HFF-Myc (cell line): ENCODE data around the gene MPEG1.

Source experiments
- DNase-seq: peaks from one replicate; pipeline ENCODE4 v3.0.0-alpha.2; 2011; ENCODE audit warnings: low read depth; ENCODE audit errors: extremely low read depth
- H3K4me3 ChIP-seq: replicated peaks from 2 replicates; pipeline ENCODE4 v1.5.1; 2011; ENCODE audit warnings: low read depth, mild to moderate bottlenecking, control low read depth, low read length
- TF ChIP-seq, protein P1 (sequence below): IDR thresholded peaks from 2 replicates; pipeline ENCODE4 v1.5.1; 2012; ENCODE audit warnings: mild to moderate bottlenecking, low read depth, low read length, control low read depth; ENCODE audit errors: missing control alignments

The MPEG1 gene

DNA sequence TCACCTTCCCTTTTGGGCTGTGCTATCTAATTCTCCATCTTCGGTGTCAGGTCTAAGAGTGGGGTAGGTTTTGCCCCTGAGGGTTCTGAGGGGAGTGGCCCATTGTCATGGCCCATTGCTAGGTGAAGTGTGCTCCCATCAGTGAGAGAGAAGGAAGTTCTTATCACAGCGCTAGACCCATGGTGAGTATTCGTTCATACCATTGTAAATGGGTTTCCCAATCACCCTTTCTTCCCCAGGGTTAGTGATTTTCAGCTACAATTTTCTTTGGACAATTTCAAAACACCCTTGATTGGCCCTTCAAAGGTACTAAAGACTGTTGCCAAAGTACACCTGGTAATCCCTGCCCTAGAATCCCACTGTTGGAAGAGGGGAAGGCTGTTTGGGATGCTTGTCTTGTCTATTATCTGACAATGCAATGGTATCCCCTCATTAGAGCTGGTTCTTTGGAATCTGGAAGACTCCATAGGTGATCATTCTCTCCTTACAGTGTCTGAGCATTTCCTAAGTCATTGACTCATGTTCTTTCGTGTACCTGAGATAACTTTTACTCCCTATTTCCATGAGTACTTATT lies 20.2 kb downstream of the MPEG1 start:
- TF ChIP-seq, protein P1, sequence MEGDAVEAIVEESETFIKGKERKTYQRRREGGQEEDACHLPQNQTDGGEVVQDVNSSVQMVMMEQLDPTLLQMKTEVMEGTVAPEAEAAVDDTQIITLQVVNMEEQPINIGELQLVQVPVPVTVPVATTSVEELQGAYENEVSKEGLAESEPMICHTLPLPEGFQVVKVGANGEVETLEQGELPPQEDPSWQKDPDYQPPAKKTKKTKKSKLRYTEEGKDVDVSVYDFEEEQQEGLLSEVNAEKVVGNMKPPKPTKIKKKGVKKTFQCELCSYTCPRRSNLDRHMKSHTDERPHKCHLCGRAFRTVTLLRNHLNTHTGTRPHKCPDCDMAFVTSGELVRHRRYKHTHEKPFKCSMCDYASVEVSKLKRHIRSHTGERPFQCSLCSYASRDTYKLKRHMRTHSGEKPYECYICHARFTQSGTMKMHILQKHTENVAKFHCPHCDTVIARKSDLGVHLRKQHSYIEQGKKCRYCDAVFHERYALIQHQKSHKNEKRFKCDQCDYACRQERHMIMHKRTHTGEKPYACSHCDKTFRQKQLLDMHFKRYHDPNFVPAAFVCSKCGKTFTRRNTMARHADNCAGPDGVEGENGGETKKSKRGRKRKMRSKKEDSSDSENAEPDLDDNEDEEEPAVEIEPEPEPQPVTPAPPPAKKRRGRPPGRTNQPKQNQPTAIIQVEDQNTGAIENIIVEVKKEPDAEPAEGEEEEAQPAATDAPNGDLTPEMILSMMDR = no peak
- no peak for DNase-seq
- no peak overlapping the region for H3K4me3 ChIP-seq

DNA sequence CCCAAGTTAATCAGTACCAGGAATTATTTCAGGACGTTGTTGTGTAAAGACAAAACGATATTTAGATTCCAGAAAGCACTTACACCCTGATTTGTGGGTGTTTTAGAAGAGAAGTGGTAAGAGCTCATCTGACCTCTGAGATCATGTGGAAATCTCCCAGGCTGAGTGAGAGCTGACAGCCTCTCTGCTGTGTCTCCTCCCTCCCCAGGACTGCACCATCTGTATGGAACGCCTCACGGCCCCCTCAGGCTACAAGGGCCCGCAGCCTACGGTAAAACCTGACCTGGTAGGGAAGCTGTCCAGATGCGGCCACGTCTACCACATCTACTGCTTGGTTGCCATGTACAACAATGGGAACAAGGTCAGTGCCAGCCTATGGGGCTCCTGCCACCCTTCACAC lies 20.8 kb downstream of the MPEG1 start:
- DNase-seq = no peak
- no peak overlapping the region for H3K4me3 ChIP-seq
- TF ChIP-seq, protein P1 = no peak

DNA sequence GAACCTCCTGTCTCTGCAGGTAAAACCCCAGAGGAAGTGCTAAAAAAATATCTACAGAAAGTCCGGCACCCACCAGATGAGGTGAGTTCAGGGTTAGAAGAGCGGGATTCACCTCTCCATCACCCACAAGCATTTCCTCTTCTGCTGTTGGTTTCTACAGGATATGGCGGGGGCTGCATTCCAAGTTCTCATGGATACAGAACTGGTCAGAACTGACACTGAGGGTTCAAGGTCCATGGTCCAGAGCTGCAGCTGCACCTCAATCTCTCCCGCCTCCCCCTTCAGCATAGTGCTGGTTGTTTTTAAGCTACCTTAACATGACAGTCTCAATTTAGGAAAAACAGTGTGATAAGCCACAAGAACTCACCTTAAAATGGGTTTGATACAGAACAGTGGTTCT lies 21.6 kb downstream of the MPEG1 start:
- H3K4me3 ChIP-seq = no peak overlapping the region
- TF ChIP-seq, protein P1 = no peak
- no peak for DNase-seq

DNA sequence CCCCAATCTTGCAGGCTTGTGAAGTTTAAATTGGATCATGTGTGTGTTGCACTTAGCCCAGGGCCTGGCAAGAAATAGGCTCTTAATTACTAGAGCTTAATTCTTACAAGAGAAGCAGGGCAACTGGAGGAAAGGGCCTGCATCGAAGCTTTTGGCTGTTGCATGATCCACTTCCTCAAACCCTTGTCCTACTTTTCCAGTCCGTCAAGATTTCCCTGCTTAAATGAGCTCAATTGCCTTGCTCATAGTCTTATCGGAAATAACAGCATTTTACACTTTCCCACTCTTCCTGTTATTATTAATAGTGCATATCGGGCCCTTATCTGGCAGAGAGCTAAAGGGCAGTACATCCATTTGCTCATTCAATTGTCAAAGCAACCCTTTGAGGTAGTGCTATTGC lies 22.7 kb downstream of the MPEG1 start:
- H3K4me3 ChIP-seq = no peak overlapping the region
- DNase-seq = no peak
- TF ChIP-seq, protein P1 = no peak

DNA sequence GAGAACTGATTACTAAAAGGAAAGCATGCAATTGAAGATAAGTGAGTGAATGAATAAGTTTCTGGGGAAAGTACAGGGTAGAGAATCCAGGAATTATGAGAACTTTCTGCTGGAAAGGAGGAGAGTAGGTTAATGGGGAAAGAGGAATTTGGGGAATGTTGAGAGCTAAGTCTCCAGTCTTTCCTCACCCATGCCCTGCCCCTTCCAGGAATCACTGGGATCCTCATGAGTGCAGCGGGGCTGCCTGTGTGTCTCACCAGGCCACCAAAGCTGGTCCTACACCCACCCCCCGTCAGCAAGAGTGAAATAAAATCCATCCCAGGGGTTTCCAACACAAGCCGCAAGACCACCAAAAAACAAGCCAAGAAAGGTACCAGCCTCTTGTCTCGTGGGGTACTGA lies 23.8 kb downstream of the MPEG1 start:
- no peak for DNase-seq
- TF ChIP-seq, protein P1 = no peak
- no peak overlapping the region for H3K4me3 ChIP-seq

DNA sequence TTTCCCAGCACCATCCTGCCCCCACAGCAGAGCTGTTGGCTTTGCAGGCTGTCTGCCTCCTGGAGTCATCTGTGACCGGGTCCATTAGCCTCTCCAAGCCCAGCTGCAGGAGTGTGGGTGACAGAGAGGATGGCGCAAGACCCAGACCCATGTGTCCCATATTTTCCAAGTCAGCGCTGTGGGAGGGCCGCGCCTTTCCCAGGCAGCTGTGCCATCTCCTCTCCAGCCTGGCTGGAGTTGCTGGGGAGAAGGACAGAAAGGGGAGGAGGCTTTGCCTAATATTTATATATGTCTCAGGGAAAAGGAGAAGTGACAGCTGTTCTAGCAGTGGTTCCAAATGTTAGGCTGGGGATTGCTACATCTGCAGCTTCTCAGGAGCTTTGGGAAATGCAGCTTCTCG lies 25.1 kb downstream of the MPEG1 start:
- no peak for DNase-seq
- H3K4me3 ChIP-seq = no peak overlapping the region
- TF ChIP-seq, protein P1 = no peak

DNA sequence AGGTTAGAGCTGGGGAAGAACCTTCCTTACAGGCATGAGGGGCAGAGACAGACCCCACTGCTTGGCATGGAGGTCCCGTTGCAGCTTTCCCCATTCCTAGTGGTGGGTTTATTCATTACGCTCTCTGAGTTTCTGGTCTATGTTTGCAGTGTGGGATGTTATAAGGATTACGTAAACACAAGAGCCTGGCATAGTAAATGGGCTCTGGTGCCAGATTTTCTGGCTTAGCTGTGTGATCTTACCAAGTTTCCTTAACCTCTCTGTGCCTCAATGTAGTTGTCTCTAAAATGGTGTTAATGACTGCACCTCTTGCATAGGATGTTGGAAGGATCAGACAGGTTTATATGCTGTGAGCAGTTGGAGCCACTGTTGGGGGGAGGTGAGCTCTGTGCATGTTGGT lies 25.7 kb downstream of the MPEG1 start:
- H3K4me3 ChIP-seq = no peak overlapping the region
- DNase-seq = no peak
- TF ChIP-seq, protein P1 = no peak
